Naive thymus-derived CD8-positive, alpha-beta T cell (primary cell): Measurements from ENCODE around the gene INO80. TPM values are rescaled to one million over a fixed set of nuclear protein-coding genes. Genes with fewer than 3 reads are reported as not detected.

Source experiments
- ATAC-seq, 2 donors: fragments of 150-1000 bp; cut with Tn5 transposase in 1 of 2; sonication (Bioruptor Pico), chemical (Tn5 transposase) in 1 of 2; 1 replicate in 1 of 2; 2 replicates in 1 of 2; pipeline ENCODE4 v1.10.0; 2021; ENCODE audit warnings: mild to moderate bottlenecking in 2 of 2, moderate library complexity in 2 of 2
- POLR2A ChIA-PET: fragments of 350-600 bp; sonication (Branson Sonifier 250); formaldehyde crosslinking; loops from one replicate; lab custom pipeline; 2021; ENCODE audit warnings: antibody characterized with exemption; lab: Charles Lee
- DNase-seq, 10 donors: peaks; one replicate each; pipeline versions ENCODE4 v3.0.0 to v3.0.0-alpha.2; 2020 to 2022
- H3K27ac Mint-ChIP-seq, 10 donors: one replicate each; pipeline ENCODE4 v1.8.0; 2020 to 2022; ENCODE audit warnings: mild to moderate bottlenecking in 10 of 10, mixed read lengths in 10 of 10, moderate library complexity in 4 of 10, inconsistent platforms in 1 of 10
- H3K27me3 Mint-ChIP-seq, 5 donors: one replicate each; pipeline ENCODE4 v1.8.0; 2021 to 2022; ENCODE audit warnings: mixed read lengths in 5 of 5
- H3K36me3 Mint-ChIP-seq, 3 donors: one replicate each; pipeline ENCODE4 v1.8.0; 2020 to 2022; ENCODE audit warnings: mixed read lengths in 3 of 3, mild to moderate bottlenecking in 2 of 3, inconsistent platforms in 1 of 3
- H3K4me1 Mint-ChIP-seq, 4 donors: one replicate each; pipeline ENCODE4 v1.8.0; 2021 to 2022; ENCODE audit warnings: mixed read lengths in 4 of 4
- H3K4me3 Mint-ChIP-seq, 10 donors: one replicate each; pipeline ENCODE4 v1.8.0; 2020 to 2022; ENCODE audit warnings: mild to moderate bottlenecking in 10 of 10, mixed read lengths in 10 of 10, moderate library complexity in 6 of 10, inconsistent platforms in 1 of 10
- H3K9me3 Mint-ChIP-seq, 9 donors: one replicate each; pipeline ENCODE4 v1.8.0; 2020 to 2022; ENCODE audit warnings: mixed read lengths in 9 of 9, mild to moderate bottlenecking in 3 of 9, inconsistent platforms in 1 of 9, moderate library complexity in 1 of 9
- polyA plus RNA-seq, 3 donors: library from polyadenylated mRNA; unstranded; fragments of 300-500 nt; fragmentation: Illumina TruSeq; gene quantifications; one replicate each; pipeline ENCODE4 v1.2.3, GENCODE V29; 2021
- total RNA-seq, 8 experiments: library from RNA in 2 of 8; stranded (reverse) in 2 of 8; gene quantifications; one replicate each; pipeline ENCODE4 v1.2.3 and lab custom pipeline; 2021 to 2026

The INO80 gene
- total and polyA plus RNA-seq, 5 experiments from 2014 or later: 2.2 to 38.2 (median 8.0) TPM

DNA sequence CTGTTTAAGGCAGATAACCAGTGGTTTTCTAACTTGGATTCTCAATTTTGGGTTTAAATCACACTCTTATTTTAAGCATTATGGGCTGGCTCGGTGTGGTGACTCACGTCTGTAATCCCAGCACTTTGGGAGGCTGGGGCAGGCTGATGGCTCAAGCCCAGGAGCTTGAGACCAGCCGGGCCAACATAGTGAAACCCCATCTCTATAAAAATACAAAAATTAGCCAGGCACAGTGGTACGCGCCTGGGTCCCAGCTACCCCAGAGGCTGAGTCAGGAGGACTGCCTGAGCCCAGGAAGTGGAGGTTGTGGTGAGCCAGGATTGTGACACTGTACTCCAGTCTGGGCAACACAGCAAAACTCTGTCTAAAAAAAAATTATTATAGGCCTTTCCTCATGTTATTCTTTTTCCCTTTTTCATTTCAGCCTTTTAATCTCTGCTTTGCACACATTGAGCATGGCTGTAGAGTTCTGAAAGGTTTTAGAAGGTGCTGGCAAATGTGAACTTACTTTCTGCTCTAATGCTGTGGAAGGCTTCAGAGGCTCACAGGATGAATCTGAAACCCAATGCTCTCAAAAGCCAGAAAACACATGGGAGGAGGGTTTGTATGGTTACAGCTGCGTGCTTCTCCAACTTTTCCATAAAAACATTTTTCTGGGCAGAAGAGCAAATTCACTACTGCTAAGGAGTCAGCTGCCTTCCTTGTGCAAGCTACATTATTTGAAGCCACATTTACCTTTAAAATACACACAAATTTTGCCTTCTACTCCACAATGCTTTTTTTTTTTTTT lies 130.3 kb downstream of the INO80 start:
- Mint-ChIP-seq H3K4me3 (no peak overlapping the region), H3K9me3 (peaks cover 0 to 2% (median 0%) of the 10 kb centered on the region in 9 donors)
- POLR2A ChIA-PET: no interaction called here

GRCh38 chr15:40984964-40985363 lies 131.1 kb downstream of the INO80 start:
- ATAC-seq (no peak), DNase-seq (no peak)
- no peak overlapping the region for H3K4me3 Mint-ChIP-seq
- H3K4me1 Mint-ChIP-seq: no peaks in the 10 kb centered on the region
- no peak overlapping the region for H3K27ac Mint-ChIP-seq
- H3K27me3 Mint-ChIP-seq: no peaks in the 10 kb centered on the region
- POLR2A ChIA-PET: no interaction called here
- peaks cover 6 to 94% (median 30%) of the 10 kb centered on the region in 3 donors for H3K36me3 Mint-ChIP-seq
- H3K9me3 Mint-ChIP-seq: peaks cover 0 to 2% (median 0%) of the 10 kb centered on the region in 9 donors

More for the DNA sequence above, 130.3 kb downstream of the INO80 start:
- Mint-ChIP-seq H3K27ac (peak overlapping the region in 3 of 10 donors; percentile 7 to 40 (median 17)), H3K4me1 (no peaks in the 10 kb centered on the region), H3K27me3 (no peaks in the 10 kb centered on the region), H3K36me3 (peaks cover 6 to 92% (median 26%) of the 10 kb centered on the region in 3 donors)
- ATAC-seq: no peak
- DNase-seq: no peak

- H3K36me3 Mint-ChIP-seq: peaks cover 6 to 94% (median 31%) of the 10 kb centered on the region in 3 donors
- H3K9me3 Mint-ChIP-seq: peaks cover 0 to 2% (median 0%) of the 10 kb centered on the region in 9 donors
- H3K27ac Mint-ChIP-seq: no peak overlapping the region
- DNase-seq: no peak
- ATAC-seq: no peak
- no peak overlapping the region for H3K4me3 Mint-ChIP-seq
- no peaks in the 10 kb centered on the region for H3K4me1 Mint-ChIP-seq
- POLR2A ChIA-PET: no interaction called here
- no peaks in the 10 kb centered on the region for H3K27me3 Mint-ChIP-seq
Observed at GRCh38 chr15:40984406-40984805, 131.7 kb downstream of the INO80 start.

- Mint-ChIP-seq H3K4me1 (no peaks in the 10 kb centered on the region), H3K27me3 (no peaks in the 10 kb centered on the region), H3K27ac (peak overlapping the region in 1 of 10 donors; percentile 43), H3K9me3 (peaks cover 0 to 2% (median 0%) of the 10 kb centered on the region in 9 donors), H3K4me3 (no peak overlapping the region), H3K36me3 (peaks cover 6 to 98% (median 31%) of the 10 kb centered on the region in 3 donors)
- POLR2A ChIA-PET: interaction anchor here (1.0 kb wide), 1 partner anchor 41 kb away, joined by 4 read pairs; no protein-coding TSS in a partner anchor
- DNase-seq (no peak), ATAC-seq (no peak)
Observed at GRCh38 chr15:40982855-40983254, 133.2 kb downstream of the INO80 start.

GRCh38 chr15:40981186-40981585 lies 134.9 kb downstream of the INO80 start:
- Mint-ChIP-seq H3K27ac (no peak overlapping the region), H3K9me3 (peaks cover 0 to 2% (median 0%) of the 10 kb centered on the region in 9 donors), H3K27me3 (no peaks in the 10 kb centered on the region), H3K4me1 (no peaks in the 10 kb centered on the region), H3K36me3 (peaks cover 0 to 97% (median 32%) of the 10 kb centered on the region in 3 donors), H3K4me3 (no peak overlapping the region)
- DNase-seq (no peak), ATAC-seq (no peak)
- POLR2A ChIA-PET: no interaction called here

DNA sequence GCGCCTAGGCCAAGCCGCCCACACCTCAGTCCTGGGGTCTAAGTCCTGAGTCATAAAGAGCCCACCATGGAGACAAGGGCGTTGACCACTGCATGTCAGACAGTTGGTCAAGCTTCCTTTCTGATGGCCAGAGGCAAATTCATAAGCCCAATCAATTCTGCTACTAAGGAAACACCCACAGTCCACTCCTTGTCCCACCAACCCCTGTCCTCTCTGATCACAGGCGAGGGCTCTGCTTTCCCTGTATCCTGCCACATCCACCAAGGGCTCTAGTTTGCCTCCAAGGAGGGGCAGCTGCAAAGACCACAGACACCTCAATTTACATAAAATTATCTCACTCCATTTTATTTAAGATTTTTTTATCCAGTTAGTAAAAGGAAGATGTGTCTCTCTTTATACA lies 137.5 kb downstream of the INO80 start:
- Mint-ChIP-seq H3K4me3 (no peak overlapping the region), H3K36me3 (peaks cover 0 to 73% (median 30%) of the 10 kb centered on the region in 3 donors), H3K9me3 (no peaks in the 10 kb centered on the region), H3K4me1 (no peaks in the 10 kb centered on the region), H3K27me3 (no peaks in the 10 kb centered on the region), H3K27ac (peak overlapping the region in 2 of 10 donors; percentile 65 to 83)
- ATAC-seq (no peak), DNase-seq (no peak)
- POLR2A ChIA-PET: no interaction called here

- POLR2A ChIA-PET: no interaction called here
Observed at GRCh38 chr15:40978141-40978540, 137.9 kb downstream of the INO80 start.

DNA sequence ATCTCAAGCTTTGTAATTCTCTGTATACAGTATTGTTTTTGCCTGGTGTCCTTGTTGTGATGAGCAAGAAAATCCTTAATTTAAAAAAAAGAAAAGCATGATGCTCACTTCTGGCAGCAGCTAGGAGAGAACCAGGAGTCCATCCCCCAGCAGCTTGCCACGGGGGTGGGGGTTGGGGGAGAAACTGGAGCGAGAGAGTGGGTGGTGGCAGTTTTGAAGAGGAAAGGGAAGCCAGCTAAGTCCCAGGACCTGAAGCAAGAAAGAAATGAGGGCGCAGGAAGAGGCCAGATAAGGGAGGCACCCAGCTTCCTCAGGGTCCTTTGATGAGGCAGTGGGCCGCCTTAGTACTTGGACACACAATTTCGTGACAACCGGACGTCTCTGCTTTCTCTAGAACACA lies 139.3 kb downstream of the INO80 start:
- ATAC-seq (no peak), DNase-seq (no peak)
- POLR2A ChIA-PET: no interaction called here
- peaks cover 0 to 55% (median 16%) of the 10 kb centered on the region in 3 donors for H3K36me3 Mint-ChIP-seq
- peaks cover 0 to 10% (median 6%) of the 10 kb centered on the region in 4 donors for H3K4me1 Mint-ChIP-seq
- no peak overlapping the region for H3K4me3 Mint-ChIP-seq
- no peaks in the 10 kb centered on the region for H3K27me3 Mint-ChIP-seq
- H3K27ac Mint-ChIP-seq: peak overlapping the region in 2 of 10 donors; percentile 40 to 86
- no peaks in the 10 kb centered on the region for H3K9me3 Mint-ChIP-seq

More at GRCh38 chr15:40978141-40978540, 137.9 kb downstream of the INO80 start:
- H3K27ac Mint-ChIP-seq: peak overlapping the region in 3 of 10 donors; percentile 82 to 83 (median 82)
- peaks cover 0 to 68% (median 27%) of the 10 kb centered on the region in 3 donors for H3K36me3 Mint-ChIP-seq
- H3K9me3 Mint-ChIP-seq: no peaks in the 10 kb centered on the region
- H3K4me3 Mint-ChIP-seq: no peak overlapping the region
- DNase-seq (no peak), ATAC-seq (no peak)
- no peaks in the 10 kb centered on the region for H3K4me1 Mint-ChIP-seq
- no peaks in the 10 kb centered on the region for H3K27me3 Mint-ChIP-seq

DNA sequence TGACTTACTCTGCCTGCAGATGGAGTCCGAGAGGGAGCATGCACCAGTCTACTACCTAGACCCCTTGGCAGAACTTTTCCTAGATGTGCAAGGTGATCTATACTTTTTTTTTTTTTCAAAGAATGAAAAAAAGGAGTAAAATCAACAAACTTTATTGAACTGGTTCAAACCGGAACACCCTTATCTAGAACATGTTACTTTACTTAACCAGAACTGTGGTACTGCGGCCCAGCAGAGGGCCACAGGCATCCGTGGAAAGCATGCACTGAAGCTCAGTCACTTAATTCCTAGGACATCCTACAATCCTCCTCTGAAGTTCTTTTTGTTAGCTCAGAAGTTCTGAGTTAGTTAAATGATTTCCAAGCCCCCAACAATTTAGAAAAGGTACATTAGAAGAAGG lies 141.2 kb downstream of the INO80 start:
- peaks cover 0 to 36% (median 8%) of the 10 kb centered on the region in 3 donors for H3K36me3 Mint-ChIP-seq
- POLR2A ChIA-PET: interaction anchor here (0.9 kb wide), 1 partner anchor 36 kb away, joined by 4 read pairs; no protein-coding TSS in a partner anchor
- H3K27ac Mint-ChIP-seq: no peak overlapping the region
- ATAC-seq: no peak
- no peaks in the 10 kb centered on the region for H3K9me3 Mint-ChIP-seq
- peaks cover 0 to 10% (median 6%) of the 10 kb centered on the region in 4 donors for H3K4me1 Mint-ChIP-seq
- no peaks in the 10 kb centered on the region for H3K27me3 Mint-ChIP-seq
- H3K4me3 Mint-ChIP-seq: no peak overlapping the region
- no peak for DNase-seq

GRCh38 chr15:40969363-40969762 lies 146.7 kb downstream of the INO80 start:
- Mint-ChIP-seq H3K4me1 (peaks cover 0 to 10% (median 6%) of the 10 kb centered on the region in 4 donors), H3K27me3 (peaks cover 0 to 2% (median 0%) of the 10 kb centered on the region in 5 donors), H3K9me3 (no peaks in the 10 kb centered on the region), H3K36me3 (no peaks in the 10 kb centered on the region), H3K27ac (no peak overlapping the region), H3K4me3 (no peak overlapping the region)
- DNase-seq (no peak), ATAC-seq (no peak)
- POLR2A ChIA-PET: no interaction called here

- peaks cover 0 to 10% (median 6%) of the 10 kb centered on the region in 4 donors for H3K4me1 Mint-ChIP-seq
- no peaks in the 10 kb centered on the region for H3K36me3 Mint-ChIP-seq
- no peak for DNase-seq
- H3K27ac Mint-ChIP-seq: peak overlapping the region in 1 of 10 donors; percentile 66
- no peaks in the 10 kb centered on the region for H3K9me3 Mint-ChIP-seq
- POLR2A ChIA-PET: no interaction called here
- H3K27me3 Mint-ChIP-seq: peaks cover 0 to 3% (median 0%) of the 10 kb centered on the region in 5 donors
- no peak overlapping the region for H3K4me3 Mint-ChIP-seq
- ATAC-seq: no peak
Observed at GRCh38 chr15:40968290-40969085, 147.6 kb downstream of the INO80 start.

DNA sequence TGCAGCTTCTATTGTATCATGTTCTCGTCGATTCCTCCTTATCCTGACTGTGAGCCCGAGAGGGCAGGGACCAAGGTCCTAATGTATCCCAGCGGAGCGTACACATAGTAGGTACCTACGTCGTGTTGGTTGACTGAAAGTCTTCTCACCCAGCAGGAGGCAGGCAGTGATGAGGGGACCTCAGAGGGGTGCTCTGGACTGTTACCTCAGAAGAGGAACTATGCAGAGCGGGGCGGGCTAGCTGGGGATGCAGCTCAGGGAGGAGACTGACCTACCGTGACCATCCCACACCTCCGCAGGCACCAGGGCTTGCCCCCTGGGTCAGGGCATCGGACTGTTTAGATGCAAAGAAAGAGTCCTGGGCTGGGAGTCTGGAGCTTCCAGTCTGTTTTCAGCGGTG lies 151.4 kb downstream of the INO80 start:
- Mint-ChIP-seq H3K4me3 (no peak overlapping the region), H3K4me1 (peaks cover 0 to 8% (median 5%) of the 10 kb centered on the region in 4 donors)
- no peak for ATAC-seq

More for the DNA sequence above, 151.4 kb downstream of the INO80 start:
- no peaks in the 10 kb centered on the region for H3K9me3 Mint-ChIP-seq
- peak overlapping the region in 1 of 10 donors; percentile 82 for H3K27ac Mint-ChIP-seq
- POLR2A ChIA-PET: interaction anchor here (0.6 to 2.8 kb wide), 2 partner anchors 11 to 105 kb away, joined by 4 to 8 read pairs; partner anchors contain the start of gene CHAC1
- DNase-seq: no peak
- peaks cover 0 to 5% (median 1%) of the 10 kb centered on the region in 5 donors for H3K27me3 Mint-ChIP-seq
- no peaks in the 10 kb centered on the region for H3K36me3 Mint-ChIP-seq
